ENCODE results near the gene STRA6. TPM values are rescaled to one million over a fixed set of nuclear protein-coding genes. Genes with fewer than 3 reads are reported as not detected.

STRA6 gene
- total RNA-seq, 4 donors from 2014 or later, result 0.76 to 2.2 (median 1.5) TPM; not detected in 1

GRCh38 chr15:74233851-74234597 lies 31.4 kb upstream of the STRA6 start:
- intact Hi-C loops (cut with DNase I), result no loop called here
- Histone ChIP-seq H3K27me3 (peaks cover 0 to 41% (median 0%) of the 10 kb centered on the region in 4 donors), H3K9me3 (no peaks in the 10 kb centered on the region), H3K27ac (no peak overlapping the region), H3K4me1 (peaks cover 0 to 2% (median 0%) of the 10 kb centered on the region in 3 donors), H3K4me3 (no peak overlapping the region), H3K36me3 (no peaks in the 10 kb centered on the region)
- no peak for DNase-seq
- TF ChIP-seq POLR2A (IDR thresholded peaks at IDR 0.05), result no peak
- no peak for TF ChIP-seq CTCF (IDR thresholded peaks at IDR 0.05)
- WGBS, 2 donors, result 68 to 100% methylated on average over 1 to 2 of the region's 3 CpGs

- Histone ChIP-seq H3K36me3 (no peaks in the 10 kb centered on the region), H3K9me3 (no peaks in the 10 kb centered on the region), H3K27me3 (peaks cover 0 to 41% (median 0%) of the 10 kb centered on the region in 4 donors), H3K4me3 (no peak overlapping the region), H3K4me1 (peaks cover 0 to 9% (median 0%) of the 10 kb centered on the region in 3 donors), H3K27ac (no peak overlapping the region)
- intact Hi-C loops (cut with DNase I), result no loop called here
- no peak for DNase-seq
- 81 to 82% methylated on average over 2 to 4 of the region's 6 CpGs for WGBS, 2 donors
- TF ChIP-seq CTCF (IDR thresholded peaks at IDR 0.05), result no peak
- TF ChIP-seq POLR2A (IDR thresholded peaks at IDR 0.05), result no peak
These were observed 30.8 kb upstream of the STRA6 start for GRCh38 chr15:74233373-74233772.

- DNase-seq, result no peak
- no peaks in the 10 kb centered on the region for H3K36me3 ChIP-seq
- 82% methylated on average over 5 of the region's 10 CpGs; no CpG with 5 or more reads in 1 of the 2 donors for WGBS, 2 donors
- no peak overlapping the region for H3K4me3 ChIP-seq
- peaks cover 0 to 58% (median 0%) of the 10 kb centered on the region in 4 donors for H3K27me3 ChIP-seq
- no peak overlapping the region for H3K27ac ChIP-seq
- H3K9me3 ChIP-seq, result no peaks in the 10 kb centered on the region
- TF ChIP-seq POLR2A (IDR thresholded peaks at IDR 0.05), result no peak
- peaks cover 0 to 11% (median 0%) of the 10 kb centered on the region in 3 donors for H3K4me1 ChIP-seq
- intact Hi-C loops (cut with DNase I), result no loop called here
These were observed 28.9 kb upstream of the STRA6 start for GRCh38 chr15:74231475-74231874.

- Histone ChIP-seq H3K27ac (no peak overlapping the region), H3K27me3 (peaks cover 0 to 70% (median 0%) of the 10 kb centered on the region in 4 donors), H3K4me1 (peaks cover 0 to 11% (median 0%) of the 10 kb centered on the region in 3 donors), H3K9me3 (no peaks in the 10 kb centered on the region), H3K4me3 (no peak overlapping the region), H3K36me3 (no peaks in the 10 kb centered on the region)
- WGBS, 2 donors, result 84 to 100% methylated on average over 1 to 2 of the region's 3 CpGs
- intact Hi-C loops (cut with DNase I), result no loop called here
- TF ChIP-seq CTCF (IDR thresholded peaks at IDR 0.05) (no peak), POLR2A (IDR thresholded peaks at IDR 0.05) (no peak)
- no peak for DNase-seq
These were observed 27.1 kb upstream of the STRA6 start for GRCh38 chr15:74229686-74230085.

GRCh38 chr15:74228723-74229081 lies 26.1 kb upstream of the STRA6 start:
- WGBS, 2 donors, result 43 to 57% methylated on average over 1 to 10 of the region's 17 CpGs
- no peak for TF ChIP-seq POLR2A (IDR thresholded peaks at IDR 0.05)
- no peak for TF ChIP-seq CTCF (IDR thresholded peaks at IDR 0.05)
- Histone ChIP-seq H3K4me1 (peaks cover 0 to 11% (median 0%) of the 10 kb centered on the region in 3 donors), H3K4me3 (no peak overlapping the region), H3K27me3 (peaks cover 0 to 80% (median 0%) of the 10 kb centered on the region in 4 donors), H3K27ac (no peak overlapping the region), H3K9me3 (no peaks in the 10 kb centered on the region), H3K36me3 (no peaks in the 10 kb centered on the region)
- no peak for DNase-seq
- intact Hi-C loops (cut with DNase I), result no loop called here

All from esophagus squamous epithelium (tissue), 5 donors.